ENCODE results near the gene HES5.

The HES5 gene

DNA sequence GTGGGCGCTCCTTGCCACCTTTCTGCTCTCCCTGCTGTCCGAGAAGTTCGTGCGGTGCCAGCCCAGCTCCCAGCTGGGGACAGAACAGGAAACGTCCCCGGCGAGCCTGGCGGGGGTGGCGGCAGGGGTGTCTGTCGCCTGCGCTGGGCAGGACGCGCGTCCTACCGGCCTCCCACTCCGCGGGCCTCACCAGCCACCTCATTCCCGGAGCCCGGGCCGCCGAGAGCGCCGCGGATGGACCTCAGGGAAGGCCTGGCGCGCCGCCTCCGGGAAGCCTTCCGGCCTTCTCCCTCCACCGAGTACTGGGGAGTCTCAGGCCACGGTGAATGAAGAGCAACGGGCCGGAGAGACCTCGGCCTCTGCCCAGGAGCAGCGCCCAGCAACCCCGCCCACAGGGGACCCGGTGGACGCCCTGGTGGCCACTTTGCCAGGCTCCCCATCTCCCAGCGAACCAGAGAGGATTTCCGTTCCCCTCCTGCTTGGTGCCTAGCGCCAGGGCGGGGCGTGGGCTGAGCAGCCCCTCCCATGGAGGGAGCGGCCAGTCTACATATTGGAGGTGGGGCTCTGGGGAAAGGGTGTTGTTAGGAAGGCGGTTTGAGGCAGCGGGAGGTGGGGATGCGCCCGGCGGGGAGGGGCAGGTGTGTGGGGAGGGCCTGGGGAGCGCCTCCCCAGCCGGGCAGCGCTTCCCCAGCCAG, 16.6 kb upstream of the HES5 start:
- peak; percentile 89 for DNase-seq (ENCODE audit: low spot score)

DNA sequence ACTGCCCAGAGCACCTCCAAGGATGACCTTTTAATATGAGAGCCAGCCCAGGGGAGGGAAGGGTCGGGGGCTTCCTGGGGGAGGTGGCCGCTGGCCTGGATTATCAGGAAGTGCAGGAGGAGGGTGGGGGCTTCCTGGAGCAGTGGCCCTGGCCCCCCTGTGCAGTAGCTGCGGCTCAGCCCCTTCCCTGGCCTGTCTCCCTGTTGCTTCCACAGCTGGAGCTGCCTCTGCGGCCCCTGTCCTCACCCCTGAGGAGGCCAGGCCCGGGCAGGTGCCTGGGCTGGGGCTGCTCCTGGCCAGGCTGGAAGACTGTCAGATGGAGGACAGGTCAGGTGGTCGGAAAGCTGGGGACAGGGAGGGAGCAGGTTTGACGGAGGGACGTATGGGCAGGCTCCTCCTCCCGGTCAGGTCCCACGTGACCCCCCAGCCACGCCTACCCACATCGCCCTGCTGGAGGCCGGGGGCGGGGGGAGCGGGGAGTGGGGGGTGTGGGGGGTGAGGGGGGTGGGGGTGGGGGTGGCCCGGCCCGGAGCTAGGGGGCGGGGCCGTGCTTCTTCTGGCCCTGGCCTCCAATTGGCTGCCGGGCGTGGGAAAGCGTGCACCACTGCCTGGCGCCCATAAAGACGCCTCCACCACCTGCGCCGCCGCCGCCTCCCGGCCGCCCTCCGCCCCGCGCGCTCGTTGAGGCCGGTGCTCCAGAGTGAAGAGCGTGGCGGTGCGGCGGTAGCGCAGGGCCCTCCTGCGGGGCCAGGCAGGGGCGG, 15.9 kb upstream of the HES5 start:
- peak; percentile 92 for DNase-seq (ENCODE audit: low spot score)

DNA sequence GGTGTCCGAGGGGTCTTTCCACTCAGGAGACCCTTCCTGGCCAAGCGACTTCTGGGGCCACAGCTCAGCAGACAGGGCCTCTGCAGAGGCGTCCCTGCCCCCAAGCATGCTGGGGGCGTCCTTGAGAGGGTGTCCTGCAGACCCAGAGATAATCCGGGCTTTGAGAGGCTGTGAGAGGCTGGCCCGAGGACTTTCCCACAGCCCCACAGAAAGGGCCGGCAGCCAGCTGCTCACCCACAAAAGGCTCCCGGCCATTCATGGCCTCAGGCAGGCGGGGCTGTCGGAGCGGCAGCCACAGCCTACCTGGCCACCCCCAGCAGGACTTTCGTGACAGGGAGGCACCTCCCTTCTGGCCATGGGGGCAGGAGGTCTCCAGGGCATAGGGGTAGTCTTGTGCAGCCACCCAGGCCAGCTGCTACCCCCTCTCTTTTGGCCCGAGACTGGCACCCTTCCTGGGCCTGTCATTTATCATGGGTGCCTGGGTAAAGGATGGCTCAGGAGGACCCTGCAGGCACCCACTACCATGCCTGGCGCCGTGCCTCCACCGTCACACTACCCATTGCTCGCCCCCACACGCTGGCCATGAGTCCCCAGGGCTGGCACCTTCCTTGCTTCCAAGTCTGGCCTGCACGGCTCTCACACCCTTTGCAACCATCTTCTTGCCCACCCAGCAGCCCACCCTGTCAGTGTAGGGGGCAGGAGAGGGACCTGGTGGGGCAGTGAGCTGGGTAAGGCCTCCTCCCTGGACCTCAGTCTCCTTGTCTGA, 15.0 kb upstream of the HES5 start:
- no peak for DNase-seq (ENCODE audit: low spot score)

DNA sequence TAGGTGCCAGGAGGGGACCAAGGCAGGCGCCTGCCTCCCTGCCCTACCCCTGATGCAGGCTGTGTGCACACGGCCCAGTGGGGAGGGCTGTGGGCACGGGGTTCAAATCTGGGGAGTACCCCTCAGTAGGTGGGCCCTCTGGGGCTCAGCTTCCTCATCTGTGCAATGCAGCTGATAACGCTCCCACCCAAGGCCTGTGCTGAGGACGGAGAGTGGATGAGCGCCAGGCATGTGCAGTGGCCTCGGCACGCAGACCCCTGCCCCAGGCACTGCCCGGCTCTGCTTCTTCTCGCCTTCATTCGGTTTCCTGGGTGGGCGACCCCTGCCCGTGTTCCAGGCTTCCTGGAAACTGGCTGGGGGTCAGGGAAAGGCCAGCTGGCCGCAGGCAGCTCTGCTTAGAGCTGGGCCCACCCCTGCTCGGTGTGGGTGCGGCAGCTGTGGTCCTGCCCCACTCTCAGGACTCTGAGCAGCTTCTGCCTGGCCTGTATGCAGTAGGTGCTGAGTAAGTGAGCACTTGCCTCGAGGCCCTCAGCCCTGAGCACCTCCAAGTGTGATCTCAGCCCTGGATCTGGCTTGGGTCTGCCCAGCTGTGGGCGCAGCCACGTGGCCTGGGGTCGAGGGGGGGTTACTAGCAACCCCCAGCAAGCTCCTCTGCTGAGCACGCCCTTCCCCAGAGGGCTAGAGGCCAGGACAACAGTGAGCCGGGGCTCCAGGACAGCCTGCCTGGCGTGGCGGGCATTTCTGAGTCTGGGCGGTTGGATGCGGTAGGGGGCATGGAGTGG, 14.2 kb upstream of the HES5 start:
- DNase-seq (ENCODE audit: low spot score): no peak

DNA sequence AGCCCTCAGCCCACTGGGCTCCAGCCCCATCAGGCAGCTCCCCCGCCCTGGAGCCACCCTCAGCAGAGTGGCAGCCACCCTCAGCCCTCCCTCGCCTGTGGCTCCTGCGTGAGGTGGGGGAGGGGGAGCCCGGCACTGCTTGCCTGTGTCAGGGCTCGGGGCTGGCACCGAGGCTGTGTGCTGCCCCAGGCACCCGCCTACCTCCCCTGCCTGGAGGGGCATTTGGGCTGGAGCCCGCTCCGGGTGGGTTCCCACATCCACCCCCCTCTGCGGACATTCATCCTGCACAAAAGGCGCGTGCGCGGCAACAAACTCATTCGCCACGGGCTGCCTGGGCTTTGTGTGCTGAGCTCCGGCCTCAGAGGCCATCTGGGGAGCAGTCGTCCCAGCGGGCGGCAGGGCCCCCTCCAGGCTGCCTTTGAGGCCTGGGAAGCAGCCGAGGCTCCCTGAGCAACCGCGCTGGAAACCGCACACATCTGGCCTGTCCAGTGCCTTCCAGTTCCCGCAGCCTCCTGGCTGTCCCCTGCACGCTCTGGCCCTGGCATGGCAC, 13.6 kb upstream of the HES5 start:
- peak; percentile 29 for DNase-seq (ENCODE audit: low spot score)

DNA sequence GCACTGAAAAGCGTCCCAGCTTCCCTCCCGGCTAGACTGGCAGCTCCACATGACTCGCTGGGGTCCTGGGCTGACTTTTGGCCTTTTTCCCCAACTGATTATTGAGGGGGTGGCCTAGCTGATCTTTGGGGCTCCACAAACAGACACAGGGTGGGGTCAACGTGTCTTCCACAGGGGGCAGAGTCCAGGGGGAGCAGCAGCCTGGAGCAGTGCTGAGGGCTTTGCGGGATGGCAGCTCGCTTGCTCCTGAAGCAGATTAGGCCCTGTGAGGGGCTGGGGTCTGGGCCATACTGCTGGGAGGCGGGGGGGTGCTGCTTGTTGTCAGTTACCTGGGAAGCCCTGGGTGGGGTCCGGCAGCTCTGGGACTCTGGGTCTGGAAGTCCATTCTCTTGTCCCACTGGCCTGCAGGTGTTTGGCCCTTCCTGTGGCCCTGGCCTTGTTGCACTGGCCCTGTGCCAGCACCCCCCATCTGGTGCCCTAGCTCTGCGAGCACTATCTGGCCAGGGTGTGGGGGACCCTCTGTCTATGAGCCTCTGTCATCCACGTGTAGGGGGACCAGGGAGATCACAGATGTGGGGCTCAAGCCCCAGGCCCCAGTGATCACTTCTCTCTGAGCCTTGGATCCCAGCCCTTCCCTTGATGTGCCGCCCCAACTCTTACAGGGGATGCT, 12.3 kb upstream of the HES5 start:
- DNase-seq (ENCODE audit: low spot score): no peak

DNA sequence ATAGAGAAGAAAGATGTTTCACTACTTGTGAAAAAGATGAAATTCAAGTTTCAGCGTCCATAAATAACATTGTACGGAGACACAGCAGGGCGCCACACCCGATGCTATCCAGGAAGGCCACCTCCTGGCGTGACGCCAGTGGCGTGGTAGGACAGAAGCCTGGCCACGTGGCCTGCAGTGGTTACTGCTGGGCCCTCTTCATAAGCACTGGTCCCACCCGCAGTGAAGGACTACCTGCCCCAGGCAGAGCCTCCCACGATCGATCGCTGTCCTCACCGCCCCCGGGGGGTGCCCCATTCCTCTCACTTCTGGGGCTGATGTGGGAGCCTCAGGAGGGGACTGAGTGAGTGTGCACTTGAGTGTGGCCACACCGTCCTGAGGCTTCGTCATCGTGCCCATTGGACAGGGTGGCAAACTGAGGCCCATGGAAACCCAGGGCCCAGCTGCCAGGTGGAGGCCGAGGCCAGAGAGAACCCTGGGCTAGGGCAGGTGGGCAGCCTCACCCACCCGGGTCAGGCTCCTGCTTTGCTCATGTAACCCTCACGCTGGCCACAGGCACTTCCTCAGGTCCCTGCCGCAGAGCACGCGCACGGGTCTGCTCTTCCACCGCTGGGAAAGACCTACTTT, 11.7 kb upstream of the HES5 start:
- DNase-seq (ENCODE audit: low spot score): no peak

DNA sequence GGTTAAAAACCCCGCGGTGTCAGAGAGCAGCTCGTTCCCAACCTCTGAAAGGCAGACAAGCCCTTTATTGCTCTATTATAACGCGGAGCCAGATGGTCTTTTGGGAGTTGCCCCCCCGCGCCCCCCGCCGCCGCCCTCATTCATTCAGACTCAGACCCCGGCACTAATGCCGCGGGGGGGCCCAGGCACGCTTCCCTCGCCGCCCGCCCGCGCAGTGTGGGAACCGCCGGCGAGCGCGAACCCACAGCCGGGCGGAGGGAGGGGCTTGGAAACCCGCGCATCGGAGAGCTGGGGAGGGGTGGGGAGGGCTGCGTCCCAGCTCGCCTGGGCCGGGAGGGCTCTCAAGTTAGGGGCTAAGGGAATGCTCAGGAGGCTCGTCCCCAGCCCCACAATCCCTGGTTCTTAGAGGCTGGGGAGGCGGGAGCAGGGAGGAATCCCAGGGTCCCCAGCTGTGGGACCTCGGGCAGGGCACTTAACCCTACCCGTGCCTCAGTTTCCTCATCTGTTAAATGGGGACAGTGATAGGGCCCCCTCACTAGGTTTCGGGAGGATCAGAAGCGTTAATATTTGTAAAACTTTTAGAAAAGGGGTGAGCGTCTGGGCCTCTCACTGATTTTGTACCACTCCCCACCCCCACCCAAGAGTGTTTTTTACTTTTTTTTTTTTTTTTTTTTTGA, 10.9 kb upstream of the HES5 start:
- no peak for DNase-seq (ENCODE audit: low spot score)

DNA sequence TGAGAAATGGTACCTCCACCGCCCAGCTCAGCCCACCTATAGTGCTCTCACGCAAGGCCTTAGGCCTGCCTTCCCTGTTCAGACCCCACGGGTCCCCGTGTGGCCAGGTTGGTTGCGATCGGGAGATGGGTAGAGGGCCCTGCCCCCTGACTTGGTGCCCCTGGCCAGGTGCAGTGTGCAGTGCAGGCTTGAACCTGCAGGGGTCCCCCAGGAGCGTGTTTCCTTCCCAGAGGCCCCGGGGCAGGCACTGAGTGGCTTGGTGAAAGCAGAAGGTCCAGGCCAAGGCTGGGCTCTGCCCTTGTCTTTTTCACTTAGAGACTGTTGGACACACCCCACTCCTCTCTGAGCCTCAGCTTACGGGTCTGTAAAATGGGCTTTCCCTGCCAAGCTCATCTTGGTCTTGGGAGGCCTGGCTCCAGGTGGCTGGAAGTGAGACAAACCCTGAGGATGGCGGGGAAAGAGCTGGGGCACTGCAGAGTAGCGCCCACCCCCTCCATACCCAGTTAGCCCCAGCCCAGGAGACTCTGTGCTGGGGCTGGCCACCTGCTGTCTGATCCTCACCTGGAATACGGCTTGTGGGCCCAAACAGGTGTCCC, 9.3 kb upstream of the HES5 start:
- DNase-seq (ENCODE audit: low spot score): peak; percentile 36

DNA sequence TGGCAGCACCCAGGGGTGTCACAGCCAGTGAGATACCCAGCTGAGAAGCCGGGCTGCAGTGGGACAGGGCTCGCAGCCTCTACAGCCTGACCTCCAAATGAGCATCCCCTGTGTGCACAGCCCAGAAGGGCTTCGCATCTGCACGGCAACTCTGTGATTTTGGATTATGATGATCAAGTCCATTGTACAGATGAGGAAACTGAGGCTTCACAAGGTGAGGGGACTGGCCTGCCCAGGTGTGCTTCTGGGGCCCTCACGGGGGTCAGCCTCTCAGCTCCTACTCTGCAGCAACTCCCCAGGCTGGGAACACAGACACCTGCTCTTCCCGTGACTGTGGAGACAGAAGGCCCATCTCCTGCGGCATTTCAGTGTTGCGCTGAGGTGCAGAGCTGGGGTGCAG, 8.8 kb upstream of the HES5 start:
- no peak for DNase-seq (ENCODE audit: low spot score)

DNA sequence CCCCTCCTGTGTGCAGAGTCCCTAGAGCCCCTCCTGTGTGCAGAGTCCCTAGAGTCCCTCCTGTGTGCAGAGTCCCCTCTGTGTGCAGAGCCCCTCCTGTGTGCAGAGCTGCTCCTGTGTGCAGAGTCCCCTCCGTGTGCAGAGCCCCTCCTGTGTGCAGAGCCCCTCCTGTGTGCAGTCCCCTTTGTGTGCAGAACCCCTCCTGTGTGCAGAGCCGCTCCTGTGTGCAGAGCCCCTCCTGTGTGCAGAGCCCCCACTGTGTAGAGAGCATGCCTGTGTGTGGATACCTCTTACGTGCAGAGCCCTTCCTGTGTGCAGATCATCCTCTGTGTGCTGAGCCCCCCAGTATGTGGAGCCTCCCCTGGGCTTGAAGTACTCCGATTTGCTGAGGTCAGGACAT, 8.3 kb upstream of the HES5 start:
- DNase-seq (ENCODE audit: low spot score): no peak

DNA sequence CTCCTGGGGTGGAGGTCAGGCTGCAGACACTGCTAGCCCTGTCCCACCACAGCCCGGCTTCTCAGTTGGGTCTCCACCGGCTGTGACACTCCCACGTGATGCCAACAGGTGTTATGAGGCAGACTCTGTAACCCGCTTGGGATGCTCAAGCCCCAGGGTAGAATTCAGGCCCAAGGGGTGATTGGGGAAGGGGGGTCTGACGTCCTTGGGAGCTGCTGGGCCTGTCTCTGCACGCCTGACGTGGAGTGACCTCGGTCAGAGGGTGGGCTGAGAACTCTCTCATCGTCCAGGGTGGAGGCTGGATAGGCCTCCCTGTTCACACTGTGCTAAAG, 7.7 kb upstream of the HES5 start:
- no peak for DNase-seq (ENCODE audit: low spot score)

DNA sequence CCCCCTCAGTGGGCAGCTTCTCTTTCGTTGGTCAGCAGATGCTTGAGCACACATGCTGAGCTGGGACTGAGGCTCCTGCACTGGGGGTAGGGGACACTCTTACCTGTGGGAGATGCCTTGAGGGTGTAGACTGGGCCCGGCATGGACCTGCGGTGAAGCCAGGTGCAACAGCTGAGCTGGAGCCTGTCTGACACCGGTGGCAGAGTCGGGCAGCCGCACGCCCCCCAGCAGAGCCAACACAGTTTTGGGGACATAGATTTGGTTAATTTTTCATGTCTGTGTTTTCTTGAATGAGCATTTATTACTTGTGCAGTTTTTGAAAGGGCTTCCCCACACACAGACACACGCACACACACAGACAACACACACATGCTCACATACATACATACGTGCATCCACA, 5.9 kb upstream of the HES5 start:
- DNase-seq (ENCODE audit: low spot score): no peak

DNA sequence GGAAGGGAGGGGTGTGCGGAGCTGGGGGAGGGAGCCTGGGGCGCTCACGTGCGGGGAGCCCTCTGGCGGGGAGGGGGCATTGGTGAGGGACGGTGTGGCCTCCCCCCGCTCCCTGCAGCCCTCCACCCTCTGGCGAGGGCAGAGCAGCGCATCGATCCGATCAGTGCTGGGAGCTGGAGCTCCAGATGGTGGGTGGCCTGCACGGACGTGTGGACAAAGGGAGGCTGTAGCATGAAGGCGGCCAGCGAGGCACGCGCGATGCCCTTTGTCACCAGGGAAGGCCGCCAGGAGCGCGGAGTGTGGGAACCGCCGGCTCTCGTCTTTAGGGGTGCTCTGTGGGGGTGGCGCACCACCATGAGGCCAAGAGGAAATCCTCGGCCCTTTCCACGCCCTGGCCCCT, 5.4 kb upstream of the HES5 start:
- no peak for DNase-seq (ENCODE audit: low spot score)

DNA sequence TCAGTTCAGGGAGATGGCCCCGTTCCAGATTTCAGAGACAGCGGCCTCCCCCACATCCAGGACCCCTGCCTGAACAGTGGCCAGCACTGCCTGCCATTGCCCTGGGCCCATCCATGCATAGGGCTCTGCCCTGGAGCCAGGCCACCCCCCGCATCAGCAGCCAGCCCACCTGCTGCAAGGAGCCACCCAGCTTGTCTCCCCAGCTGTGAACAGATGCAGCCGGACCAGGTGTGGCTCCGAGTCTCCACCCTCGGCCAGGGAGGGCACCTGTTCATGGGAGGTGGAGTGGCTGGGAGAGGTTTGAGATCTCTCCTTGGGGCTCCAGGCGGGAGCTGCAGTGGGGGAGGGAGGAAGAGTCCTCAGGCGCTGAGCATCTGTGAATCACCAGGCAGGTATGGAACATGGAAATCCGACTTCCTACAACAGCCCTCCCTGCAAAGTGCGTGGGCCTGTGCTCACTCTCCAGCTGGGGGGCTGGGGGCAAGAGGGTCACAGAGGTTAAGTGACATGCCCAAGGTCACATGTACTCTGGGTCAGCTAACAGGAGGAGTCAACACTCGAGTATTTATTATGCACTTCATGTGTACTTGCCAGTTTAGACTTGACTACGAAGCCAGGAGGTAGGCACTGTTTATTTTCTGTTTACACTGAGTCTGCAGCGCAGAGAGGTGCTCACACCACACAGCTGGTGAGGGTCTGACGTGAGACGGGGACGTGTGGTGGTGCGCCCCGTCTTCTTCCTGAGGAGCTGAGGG, 4.8 kb upstream of the HES5 start:
- DNase-seq (ENCODE audit: low spot score): no peak

DNA sequence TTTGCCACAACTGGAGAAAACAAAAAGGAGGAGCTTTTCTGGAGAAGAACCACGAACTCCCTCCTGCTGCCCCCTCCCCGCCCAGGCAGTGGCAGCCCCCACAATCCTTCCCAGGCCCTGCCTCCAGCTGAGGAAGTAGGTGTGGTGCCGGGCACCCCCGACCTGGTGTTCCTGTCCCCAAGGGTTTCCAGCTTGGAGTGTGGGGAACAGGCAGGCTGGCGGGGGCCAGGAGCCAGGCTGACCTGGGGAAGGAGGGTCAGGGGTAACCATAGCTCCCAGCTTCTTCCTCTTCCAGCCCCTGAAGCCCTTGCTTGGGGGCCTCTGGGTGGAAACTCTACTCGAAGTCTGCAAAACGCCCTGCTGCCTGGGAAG, 4.2 kb upstream of the HES5 start:
- no peak for DNase-seq (ENCODE audit: low spot score)

DNA sequence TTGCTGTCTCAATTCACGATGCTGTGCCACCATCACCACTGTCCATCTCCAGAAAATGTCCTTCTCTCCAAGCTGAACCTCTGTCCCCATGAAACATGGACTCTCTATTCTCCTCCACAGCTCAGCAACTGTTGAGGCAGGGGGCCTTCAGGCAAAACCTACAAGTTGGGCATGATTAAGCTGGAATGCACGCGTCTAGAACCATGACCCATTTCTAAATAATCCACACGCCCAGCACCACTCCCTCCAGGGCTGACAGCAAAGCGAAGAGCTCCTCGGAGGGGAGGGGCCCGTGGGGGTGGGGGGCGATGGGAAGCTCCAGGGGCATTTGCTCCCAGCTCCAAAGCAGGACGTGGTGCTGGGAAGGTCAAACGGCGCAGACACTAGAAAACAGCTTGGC, 3.3 kb upstream of the HES5 start:
- DNase-seq (ENCODE audit: low spot score): no peak

DNA sequence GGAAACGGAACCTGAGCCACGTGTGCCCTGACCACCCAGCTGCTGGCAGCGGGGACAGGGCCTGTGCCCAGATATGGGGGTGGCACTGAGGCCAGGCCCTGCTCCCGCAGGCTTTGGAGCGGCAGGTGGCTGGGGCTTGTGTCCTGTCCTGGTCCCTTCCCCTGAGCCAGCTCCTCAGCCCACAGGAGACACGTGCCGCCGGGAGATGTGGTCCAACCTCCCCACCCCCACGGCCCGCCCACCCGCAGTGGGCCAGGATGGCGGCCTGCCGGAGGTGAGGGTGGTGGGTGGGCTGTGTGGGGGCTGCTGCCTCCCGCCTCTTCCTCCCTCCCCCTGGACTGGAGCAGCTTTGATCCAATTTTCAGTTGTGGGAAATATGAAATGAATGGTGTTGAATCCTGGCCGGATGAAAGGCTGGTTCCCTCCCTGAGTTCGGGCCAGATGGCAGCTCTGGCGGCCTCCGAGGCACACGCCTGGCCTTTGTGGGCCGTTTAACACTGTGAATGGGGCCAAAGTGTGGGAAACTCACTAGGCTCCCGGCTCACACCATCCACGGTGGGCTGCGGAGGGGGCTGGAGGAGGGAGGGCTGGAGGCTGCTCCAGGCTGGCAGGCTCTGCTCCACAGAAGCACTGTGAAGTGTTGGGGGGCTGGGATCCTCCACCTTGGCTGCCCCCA, 2.6 kb upstream of the HES5 start:
- no peak for DNase-seq (ENCODE audit: low spot score)
